Glutamatergic neuron (in vitro differentiated cells): Measurements from ENCODE around the gene ARHGEF38. TPM values are rescaled to one million over a fixed set of nuclear protein-coding genes. Genes with fewer than 3 reads are reported as not detected.

Source experiments
- DNase-seq: peaks from one replicate; pipeline ENCODE4 v3.0.0; 2022
- H3K27ac Mint-ChIP-seq: one replicate; pipeline ENCODE4 v1.8.0; 2020; ENCODE audit warnings: mild to moderate bottlenecking, mixed read lengths, inconsistent platforms; ENCODE audit not compliant: unreplicated experiment
- H3K27me3 Mint-ChIP-seq: one replicate; pipeline ENCODE4 v1.8.0; 2020; ENCODE audit warnings: mild to moderate bottlenecking, moderate library complexity, mixed read lengths, inconsistent platforms; ENCODE audit not compliant: unreplicated experiment
- H3K36me3 Mint-ChIP-seq: one replicate; pipeline ENCODE4 v1.8.0; 2020; ENCODE audit warnings: mild to moderate bottlenecking, mixed read lengths, inconsistent platforms; ENCODE audit not compliant: unreplicated experiment
- H3K4me1 Mint-ChIP-seq: one replicate; pipeline ENCODE4 v1.8.0; 2020; ENCODE audit warnings: mild to moderate bottlenecking, low read depth, mixed read lengths, inconsistent platforms; ENCODE audit not compliant: unreplicated experiment
- H3K4me3 Mint-ChIP-seq: one replicate; pipeline ENCODE4 v1.8.0; 2020; ENCODE audit warnings: mild to moderate bottlenecking, mixed read lengths, inconsistent platforms; ENCODE audit not compliant: unreplicated experiment
- H3K9me3 Mint-ChIP-seq: one replicate; pipeline ENCODE4 v1.8.0; 2020; ENCODE audit warnings: mild to moderate bottlenecking, moderate library complexity, mixed read lengths, inconsistent platforms; ENCODE audit not compliant: unreplicated experiment
- long read RNA-seq: library from polyadenylated mRNA; unstranded; transcript quantifications from one replicate; pipeline ENCODE4 v2.0.0, GENCODE V29; 2020; ENCODE audit not compliant: unreplicated experiment
- total RNA-seq: library from RNA; stranded (reverse); fragmentation: NEBNext Ultra II Directional; extraction: Animal tissue kit (Norgen Biotek cat#: 25700); gene quantifications from one replicate; pipeline ENCODE4 v1.2.1, GENCODE V29; 2021; ENCODE audit not compliant: unreplicated experiment
- TF ChIP-seq, protein P1 (sequence below): fragments of 200-600 bp; sonication (generic); IDR thresholded peaks from one replicate; pipeline ENCODE4 v1.5.0; 2021; ENCODE audit not compliant: partially characterized antibody, unreplicated experiment

ARHGEF38 gene, protein sequence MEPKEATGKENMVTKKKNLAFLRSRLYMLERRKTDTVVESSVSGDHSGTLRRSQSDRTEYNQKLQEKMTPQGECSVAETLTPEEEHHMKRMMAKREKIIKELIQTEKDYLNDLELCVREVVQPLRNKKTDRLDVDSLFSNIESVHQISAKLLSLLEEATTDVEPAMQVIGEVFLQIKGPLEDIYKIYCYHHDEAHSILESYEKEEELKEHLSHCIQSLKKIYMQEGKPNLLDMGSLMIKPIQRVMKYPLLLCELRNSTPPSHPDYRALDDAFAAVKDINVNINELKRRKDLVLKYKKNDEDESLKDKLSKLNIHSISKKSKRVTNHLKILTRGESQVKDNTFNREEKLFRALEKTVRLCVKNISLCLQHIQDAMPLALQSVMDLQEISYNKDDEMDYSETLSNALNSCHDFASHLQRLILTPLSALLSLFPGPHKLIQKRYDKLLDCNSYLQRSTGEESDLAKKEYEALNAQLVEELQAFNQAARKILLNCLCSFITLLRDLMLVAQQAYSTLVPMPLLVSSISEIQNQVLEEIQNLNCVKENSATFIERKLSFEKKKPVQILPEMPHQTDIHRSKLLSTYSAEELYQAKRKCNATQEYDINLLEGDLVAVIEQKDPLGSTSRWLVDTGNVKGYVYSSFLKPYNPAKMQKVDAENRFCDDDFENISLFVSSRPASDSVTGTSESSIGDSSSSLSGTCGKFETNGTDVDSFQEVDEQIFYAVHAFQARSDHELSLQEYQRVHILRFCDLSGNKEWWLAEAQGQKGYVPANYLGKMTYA
- not detected for total RNA-seq
- long read RNA-seq = 0 reads

DNA sequence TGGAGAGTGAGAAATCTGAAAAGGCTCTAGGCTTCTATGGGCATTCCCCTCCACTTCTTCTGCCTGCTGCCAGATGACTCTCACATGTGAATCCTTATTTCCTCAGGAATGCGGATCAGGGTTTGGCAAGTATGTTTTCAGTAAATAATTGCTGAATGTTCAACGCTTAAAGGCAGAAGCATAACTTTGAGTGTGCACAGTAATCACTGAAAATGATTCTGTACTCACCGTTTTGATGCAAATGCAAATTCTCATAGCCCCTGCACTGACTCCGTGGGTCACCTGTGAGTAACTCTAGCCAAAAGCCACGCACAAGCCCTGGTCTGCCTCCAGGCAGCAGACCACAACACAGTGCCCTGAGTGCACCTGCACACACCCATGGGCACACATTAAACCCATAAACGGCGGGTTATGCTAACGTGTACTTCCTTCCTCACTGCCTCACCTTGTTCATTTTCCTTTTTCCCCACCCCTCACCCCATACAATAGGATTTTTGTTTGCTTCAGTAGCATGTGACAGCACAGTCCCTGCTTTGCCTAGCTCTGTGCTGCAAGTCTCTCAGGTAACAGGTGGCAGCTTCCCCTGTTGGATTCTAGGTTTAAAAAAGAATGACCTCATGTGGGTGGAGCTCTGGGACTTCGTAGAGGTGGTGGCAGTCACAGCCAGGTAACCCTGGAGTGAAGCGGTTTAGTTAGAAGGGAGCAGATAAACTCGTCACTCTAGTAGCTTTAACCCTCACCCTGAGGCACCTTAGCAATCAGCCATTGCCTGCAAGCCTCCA, at the start of gene ARHGEF38:
Gene ARHGEF38 (plus strand): TSS at position 656 of the 782 bp plus-strand sequence. CDS start 146 bp downstream, outside the sequence.
- peaks cover 3% of the 10 kb centered on the region for H3K27me3 Mint-ChIP-seq

GRCh38 chr4:105503484-105503883, 48.9 kb upstream of the ARHGEF38 start:
- DNase-seq = no peak
- H3K36me3 Mint-ChIP-seq = no peaks in the 10 kb centered on the region
- TF ChIP-seq, protein P1, sequence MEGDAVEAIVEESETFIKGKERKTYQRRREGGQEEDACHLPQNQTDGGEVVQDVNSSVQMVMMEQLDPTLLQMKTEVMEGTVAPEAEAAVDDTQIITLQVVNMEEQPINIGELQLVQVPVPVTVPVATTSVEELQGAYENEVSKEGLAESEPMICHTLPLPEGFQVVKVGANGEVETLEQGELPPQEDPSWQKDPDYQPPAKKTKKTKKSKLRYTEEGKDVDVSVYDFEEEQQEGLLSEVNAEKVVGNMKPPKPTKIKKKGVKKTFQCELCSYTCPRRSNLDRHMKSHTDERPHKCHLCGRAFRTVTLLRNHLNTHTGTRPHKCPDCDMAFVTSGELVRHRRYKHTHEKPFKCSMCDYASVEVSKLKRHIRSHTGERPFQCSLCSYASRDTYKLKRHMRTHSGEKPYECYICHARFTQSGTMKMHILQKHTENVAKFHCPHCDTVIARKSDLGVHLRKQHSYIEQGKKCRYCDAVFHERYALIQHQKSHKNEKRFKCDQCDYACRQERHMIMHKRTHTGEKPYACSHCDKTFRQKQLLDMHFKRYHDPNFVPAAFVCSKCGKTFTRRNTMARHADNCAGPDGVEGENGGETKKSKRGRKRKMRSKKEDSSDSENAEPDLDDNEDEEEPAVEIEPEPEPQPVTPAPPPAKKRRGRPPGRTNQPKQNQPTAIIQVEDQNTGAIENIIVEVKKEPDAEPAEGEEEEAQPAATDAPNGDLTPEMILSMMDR = no peak
- peaks cover 2% of the 10 kb centered on the region for H3K27me3 Mint-ChIP-seq
- H3K9me3 Mint-ChIP-seq = no peaks in the 10 kb centered on the region
- no peaks in the 10 kb centered on the region for H3K4me1 Mint-ChIP-seq
- no peak overlapping the region for H3K27ac Mint-ChIP-seq
- H3K4me3 Mint-ChIP-seq = no peak overlapping the region

More for the DNA sequence above, at the start of gene ARHGEF38:
- Mint-ChIP-seq H3K4me3 (no peak within 1 kb of the TSS), H3K9me3 (no peaks in the 10 kb centered on the region), H3K4me1 (no peaks in the 10 kb centered on the region), H3K27ac (no peak within 1 kb of the TSS), H3K36me3 (no peaks in the 10 kb centered on the region)
- TF ChIP-seq, protein P1 = no peak
- DNase-seq = no peak

DNA sequence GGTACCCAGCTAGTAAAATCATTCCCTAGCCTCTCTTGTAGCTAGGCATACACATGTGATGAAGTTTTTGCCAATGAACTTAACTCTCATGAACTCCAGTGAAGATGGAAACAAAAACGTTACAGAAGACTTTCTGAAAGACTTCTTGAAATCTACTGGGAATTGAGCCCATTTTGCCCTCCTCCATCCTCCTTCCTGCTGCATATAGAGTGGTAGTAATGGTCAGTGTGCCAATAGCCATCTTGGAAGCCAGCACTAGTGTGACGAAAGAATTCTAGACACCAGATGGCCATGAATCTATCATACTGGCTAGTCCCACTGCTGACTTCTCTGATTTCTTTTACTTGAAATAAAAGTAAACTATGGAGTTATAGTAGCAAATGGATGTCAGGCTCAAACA, 47.7 kb upstream of the ARHGEF38 start:
- H3K36me3 Mint-ChIP-seq = no peaks in the 10 kb centered on the region
- no peaks in the 10 kb centered on the region for H3K9me3 Mint-ChIP-seq
- no peak for DNase-seq
- H3K27me3 Mint-ChIP-seq = no peaks in the 10 kb centered on the region
- H3K4me1 Mint-ChIP-seq = no peaks in the 10 kb centered on the region
- TF ChIP-seq, protein P1 = no peak
- no peak overlapping the region for H3K4me3 Mint-ChIP-seq
- H3K27ac Mint-ChIP-seq = no peak overlapping the region

DNA sequence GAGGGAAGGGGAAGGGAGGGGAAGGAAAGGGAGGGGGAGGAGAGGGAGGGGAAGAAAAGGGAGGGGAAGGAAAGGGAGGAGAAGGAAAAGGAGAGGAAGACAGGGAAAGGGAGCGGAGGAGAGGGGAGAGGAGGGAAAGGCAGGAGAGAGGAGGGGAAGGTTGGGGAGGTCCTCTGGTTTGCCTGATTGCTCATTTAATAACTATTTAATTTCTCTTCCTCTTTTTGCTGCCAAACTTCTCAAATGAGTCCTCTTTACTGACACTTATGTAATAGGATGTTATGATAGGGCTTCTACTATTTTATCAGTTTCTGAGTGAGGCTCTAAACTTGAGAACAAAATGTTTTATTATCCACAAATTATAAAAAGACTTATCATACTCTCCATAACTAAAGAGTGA, 43.1 kb upstream of the ARHGEF38 start:
- no peaks in the 10 kb centered on the region for H3K36me3 Mint-ChIP-seq
- no peaks in the 10 kb centered on the region for H3K9me3 Mint-ChIP-seq
- no peak for DNase-seq
- TF ChIP-seq, protein P1 = no peak
- peaks cover 2% of the 10 kb centered on the region for H3K27me3 Mint-ChIP-seq
- H3K4me3 Mint-ChIP-seq = no peak overlapping the region
- no peaks in the 10 kb centered on the region for H3K4me1 Mint-ChIP-seq
- no peak overlapping the region for H3K27ac Mint-ChIP-seq
